Hematopoietic multipotent progenitor cell treated with erythropoietin and hydrocortisone succinate and interleukin-3 and kit ligand, for 15 days (in vitro differentiated cells): ENCODE data around the gene IRF1.
A peak's percentile ranks its signal among the peaks of the same experiment; 100 is the strongest.

Experiments used
- DNase-seq: peaks from one replicate; pipeline ENCODE4 v3.0.0-alpha.2; 2015; ENCODE audit warnings: low spot score

The IRF1 gene

DNA sequence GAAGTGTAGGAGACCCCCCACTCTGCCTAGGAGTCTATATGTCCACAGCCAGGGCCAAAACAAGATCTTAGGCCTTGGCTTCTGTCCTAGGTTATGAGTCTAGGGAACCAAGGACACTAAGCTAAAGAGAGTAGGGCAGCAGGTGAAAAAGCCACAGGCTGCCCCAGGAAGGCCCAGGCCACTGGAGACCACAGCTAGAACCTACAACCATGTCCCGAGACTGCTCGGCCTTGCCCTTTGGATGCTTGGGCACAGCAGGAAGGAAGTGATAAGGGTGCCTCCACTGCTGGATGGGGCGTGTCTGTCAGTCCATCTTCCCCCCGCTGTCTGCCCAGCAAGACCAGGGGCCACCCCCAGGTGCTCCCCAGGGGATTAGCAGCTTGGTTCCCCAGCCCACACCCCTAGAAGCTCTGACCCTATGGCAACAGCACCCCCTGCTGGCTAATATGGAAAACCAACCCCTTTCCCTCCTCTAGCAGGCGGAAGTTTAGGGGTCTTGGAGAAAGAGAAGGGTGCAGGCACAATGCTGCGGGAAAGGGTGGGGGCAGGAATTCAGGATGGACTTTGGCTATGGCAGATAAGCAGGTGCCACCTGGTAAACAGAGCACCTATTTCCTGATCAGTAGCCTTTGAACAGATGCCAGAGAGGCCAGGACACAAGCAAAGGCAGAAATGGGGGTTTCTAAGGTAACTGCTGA, 10.5 kb upstream of the IRF1 start:
- peak; percentile 88 for DNase-seq

DNA sequence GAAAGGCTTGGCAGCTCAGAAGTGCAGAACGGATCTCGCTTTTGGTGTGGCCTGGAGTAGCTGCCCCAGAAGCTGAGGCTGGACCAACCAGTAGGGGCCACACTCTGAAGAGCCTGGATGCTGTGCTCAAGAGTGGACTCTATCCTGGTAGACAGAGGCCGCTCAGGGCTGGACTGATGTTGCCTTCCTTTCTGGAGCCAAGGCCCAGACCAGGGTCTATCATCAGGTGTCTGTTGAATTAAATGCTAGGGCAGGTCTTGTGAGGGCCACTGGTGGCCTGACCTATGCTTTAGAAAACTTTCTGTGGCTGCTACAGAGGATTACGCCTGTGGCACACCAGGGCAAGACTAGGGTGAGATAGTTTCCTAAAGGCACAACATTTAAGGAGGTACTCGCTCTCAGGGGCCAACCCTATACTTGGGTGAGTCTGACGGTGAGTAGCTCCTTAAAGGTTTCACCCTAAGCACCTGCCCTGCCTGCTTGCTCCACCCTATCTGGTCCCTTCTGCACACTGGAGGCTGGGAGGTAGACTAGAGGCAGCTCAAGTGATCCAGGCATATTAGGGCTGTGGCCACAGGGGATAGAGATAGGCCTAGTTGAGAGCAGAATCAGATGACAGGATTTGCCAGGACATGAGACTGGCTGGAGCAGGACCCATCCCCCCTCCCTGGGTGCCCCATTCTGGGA, 9.8 kb upstream of the IRF1 start:
- no peak for DNase-seq

DNA sequence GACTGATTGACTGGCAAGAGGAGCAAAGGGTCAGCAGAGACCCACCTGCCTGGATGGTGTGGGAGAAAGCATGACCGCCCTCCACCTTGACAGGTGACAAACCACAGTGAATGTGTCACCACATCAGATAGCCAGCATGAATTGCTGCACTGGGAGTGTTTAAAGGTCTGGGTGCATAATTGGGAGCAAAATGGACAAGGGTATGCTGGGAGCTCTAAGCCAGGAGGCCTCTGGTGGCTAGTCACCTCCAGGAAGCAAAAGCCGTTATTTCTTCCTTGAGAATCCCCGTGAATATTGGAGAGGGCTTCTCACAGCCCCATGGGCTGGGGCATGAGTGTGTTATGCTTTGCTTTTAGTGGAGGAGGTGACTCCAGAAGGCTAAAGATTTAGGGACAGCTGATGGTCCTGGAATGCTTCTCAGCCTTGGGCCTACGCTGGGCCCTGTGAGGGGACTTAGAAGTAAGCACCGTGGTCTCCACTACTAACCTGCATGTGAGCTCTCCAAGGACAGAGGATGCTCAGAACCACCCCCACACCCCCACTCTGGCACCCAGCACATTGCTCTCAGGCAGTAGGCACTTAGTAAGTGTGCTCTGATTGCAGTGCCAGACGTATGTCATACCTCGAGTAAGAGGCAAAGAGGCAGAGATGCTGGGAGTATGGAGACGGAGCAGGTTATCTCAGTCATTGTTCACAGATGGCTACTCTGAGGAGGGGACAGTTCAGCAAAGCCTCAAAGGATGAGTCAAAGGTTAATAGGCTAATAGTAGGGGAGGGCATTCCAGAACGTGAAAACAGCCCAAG, 9.1 kb upstream of the IRF1 start:
- DNase-seq, result no peak

DNA sequence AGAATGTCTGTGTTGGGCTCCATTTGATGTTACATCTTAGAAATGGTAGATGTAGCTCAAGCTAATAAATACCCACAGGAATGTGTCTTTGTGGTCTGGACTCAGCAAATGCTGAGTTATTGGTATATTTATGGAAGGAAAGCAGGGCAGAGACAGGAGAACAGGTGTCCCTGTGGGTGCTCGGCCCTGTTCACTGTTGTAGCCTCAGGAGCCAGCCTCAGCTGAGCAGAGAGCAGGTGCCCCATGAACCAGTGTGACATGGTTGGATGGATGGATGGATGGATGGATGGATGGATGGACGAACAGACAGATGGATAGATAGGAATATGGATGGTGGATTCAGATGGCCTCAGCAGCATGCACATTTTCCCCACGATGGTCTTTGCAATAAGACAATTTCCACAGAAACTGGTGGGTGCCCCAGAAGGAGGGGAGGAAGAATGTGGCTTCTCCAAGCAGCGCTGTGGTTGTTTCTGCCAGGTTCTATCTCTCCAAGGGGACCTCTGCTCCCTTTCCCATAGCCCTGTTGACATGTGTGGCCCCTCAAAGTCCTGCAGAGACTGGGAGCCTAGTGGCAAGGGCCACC, 8.2 kb upstream of the IRF1 start:
- DNase-seq, result no peak

DNA sequence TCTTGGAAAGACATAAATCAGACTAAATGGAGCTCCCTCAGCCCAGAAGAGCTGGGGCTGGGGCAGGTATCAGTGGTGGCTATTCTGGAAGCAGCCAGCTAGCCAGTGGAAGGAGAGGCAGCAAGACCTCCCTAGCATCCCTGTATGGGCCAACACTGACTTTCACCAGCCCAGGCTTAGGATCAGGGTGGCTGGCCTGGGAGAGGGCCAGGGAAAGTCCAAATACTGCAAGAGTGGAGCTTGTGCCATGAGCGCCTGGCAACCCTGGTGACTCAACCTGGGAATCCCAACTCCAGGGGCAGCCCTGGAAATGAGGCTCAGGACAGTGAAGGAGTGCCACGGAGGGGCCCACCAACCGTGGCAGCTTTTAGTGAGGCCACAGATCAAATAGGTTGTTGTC, 7.6 kb upstream of the IRF1 start:
- no peak for DNase-seq

DNA sequence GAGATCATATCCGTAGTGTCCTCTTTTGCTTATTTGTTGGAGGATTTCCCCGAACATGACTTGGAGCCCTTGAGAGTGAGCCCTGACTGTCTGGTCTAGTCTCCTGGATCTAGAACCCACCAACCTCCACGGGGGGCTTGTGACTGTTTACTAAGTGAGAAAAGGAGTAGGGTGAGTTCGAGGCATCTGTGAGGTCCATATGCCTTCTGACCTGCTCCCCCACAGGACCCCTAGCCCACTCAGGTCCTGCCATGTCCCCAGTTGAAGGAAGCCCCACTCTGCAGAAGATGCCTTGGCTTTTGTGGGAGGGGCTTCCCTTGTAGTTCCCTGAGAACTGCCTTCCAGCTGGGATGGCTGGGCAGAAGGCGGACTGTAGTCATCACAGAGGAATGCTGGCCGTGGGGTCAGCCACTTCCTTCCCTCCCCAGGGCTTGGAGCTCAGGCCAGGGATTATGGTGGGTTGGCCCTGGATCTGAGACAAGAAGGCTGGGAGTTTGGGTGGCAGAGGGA, 7.0 kb upstream of the IRF1 start:
- no peak for DNase-seq

DNA sequence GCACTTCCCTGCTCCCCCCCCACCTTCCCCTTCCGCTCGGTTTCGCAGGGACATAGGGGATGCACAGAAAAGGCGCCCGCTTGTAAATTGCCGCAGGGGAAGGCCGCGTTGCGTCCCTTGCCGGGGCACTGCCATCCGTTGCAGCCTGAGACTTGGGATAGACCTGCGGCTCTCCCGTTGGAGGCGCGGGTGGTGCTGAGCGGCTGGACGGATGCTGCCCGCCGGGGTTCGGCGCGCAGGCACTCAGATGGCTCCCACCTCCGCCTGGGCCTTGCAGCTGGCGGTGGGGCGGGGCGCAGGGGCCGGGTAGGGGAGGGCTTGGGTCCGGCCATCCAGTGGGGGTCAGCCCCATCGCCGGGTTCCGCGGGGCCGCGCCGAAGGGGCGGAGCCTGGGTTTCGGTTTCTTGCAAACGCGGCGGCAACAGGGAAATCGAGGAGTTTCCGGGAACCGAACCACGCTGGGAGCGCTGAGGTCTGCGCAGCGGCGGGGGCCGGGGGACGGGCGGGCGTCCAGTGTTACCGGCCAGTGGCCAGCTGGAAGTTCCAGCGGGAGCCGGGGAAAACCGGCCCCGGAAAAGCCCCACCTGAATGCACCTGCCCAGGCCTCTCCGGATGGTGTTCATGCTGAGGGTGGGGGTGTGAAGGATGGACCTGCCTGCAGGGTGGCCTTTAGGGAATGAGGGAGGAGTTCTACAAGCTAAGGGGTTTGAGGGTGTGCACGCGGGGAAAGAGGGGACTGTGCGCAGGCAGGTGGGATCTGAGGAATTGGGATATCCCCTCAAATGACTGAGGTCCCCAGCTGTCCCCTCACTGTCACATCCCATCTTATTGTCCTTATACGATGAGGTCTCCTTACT, 6.3 kb upstream of the IRF1 start:
- peak; percentile 48 for DNase-seq

DNA sequence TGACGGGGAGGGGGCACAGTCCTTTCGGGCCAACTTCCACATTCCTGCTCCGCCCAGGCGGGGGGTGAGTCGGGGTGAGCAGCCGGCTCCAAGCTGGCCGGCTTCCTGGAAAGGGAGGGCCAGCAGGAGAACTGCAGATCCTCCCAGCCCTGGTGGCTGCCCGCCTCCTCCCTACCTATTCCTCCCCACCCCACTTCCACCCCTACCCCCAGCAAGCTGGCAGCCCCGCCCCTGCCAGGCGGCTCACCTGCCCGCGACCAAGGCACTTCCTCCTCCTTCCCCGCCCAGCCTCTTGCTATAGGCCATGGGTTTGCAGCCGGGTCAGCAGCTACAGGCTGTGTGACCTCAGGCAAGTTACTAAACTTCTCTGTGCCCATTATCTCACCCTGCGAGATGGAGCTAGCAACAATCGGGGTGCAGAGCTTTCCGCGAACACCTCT, 5.6 kb upstream of the IRF1 start:
- peak; percentile 57 for DNase-seq

DNA sequence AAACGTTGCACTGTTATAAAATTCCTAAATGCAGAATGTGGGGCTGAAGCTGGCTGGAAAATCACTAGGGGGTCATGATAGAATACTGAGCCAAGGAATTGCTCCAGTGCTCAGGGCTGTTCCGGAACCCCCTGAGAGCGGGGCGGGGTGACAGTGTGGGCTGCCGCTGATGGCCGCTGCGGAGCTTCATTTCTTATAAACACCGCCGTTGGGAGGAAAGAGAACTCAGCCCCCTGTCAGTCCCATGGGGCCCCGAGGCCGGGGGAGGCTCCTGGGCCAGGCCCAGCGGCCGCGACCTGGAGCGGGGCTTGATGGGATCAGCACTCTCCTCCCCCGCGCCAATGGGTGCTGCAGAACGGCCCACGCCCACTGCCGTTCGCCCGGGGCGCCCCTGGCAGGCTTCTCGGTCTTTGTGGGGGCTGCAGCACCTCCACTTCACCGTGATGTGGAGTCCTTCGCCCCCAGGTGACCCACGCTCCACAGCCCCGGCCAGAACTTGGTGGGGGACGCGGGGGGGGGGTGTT, 5.2 kb upstream of the IRF1 start:
- peak; percentile 66 for DNase-seq

DNA sequence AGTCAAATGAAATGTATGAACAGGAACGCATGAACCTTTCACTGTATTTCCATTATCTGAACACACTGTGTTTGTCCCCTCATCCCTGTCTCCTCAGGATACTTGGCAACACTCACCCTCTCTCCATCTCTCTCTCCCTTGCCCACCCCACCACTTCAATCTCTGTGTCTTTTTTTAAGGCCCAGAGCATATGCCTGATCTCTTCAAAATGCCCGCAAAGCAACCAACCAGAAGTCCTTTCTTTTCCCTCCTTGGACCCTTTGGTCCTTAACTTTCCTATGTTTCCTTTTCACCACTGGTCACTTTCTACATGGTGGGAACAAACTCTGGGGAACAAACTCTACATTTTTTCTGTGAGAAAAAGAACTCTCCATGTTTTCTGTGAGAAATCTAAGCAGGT, 3.2 kb upstream of the IRF1 start:
- no peak for DNase-seq

DNA sequence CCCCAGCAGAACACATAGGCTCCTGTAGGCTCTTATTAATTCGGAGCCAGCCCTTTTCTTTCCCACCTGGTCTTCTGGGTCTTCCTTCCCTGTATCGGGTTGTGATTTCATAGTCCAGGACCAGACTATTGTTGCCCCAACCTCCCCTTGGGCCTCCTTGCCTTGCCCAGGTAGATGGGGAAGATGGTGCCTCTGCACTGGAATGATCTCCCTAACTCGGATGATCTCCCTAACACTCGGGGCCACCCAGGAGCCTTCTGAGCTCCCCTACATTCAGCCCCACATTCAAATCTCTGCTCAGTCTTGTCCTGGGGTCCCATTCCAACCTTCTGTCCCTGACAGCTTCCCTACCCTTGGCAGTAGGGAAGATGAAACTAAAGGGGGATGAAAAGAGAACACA, 2.7 kb upstream of the IRF1 start:
- no peak for DNase-seq

DNA sequence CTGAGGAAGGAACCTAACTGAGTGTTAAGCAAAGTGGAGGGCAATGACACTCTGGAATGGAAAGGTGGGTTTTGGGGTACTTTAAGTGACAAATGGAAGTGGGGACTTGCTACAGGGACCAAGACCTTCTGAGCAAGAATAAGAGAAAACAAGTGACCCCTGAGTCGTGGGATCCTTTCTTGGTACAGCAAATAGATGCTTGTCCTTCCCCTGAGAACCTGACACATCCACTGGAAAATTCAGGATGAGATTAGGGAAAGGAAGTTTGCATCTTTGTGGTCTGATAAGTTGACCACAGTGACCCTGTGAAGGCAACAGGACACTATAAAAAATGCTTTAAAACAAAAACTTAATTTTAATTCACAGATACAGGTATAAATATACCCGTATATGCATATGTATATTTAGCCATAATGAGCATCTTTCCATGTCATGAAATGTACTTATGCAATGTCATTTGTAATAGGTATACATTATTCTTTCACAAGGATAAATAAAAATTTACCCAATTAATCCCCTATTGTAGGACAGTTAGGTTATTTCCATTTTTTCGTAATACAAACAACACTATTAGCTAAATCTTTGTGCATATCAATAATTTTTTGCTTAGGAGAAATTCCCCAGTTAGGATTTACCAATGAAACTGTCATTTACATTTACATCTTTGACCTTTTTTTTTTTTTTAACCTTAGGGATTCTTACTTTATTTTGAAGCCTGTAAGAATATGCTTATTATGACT, 2.0 kb upstream of the IRF1 start:
- DNase-seq, result no peak

DNA sequence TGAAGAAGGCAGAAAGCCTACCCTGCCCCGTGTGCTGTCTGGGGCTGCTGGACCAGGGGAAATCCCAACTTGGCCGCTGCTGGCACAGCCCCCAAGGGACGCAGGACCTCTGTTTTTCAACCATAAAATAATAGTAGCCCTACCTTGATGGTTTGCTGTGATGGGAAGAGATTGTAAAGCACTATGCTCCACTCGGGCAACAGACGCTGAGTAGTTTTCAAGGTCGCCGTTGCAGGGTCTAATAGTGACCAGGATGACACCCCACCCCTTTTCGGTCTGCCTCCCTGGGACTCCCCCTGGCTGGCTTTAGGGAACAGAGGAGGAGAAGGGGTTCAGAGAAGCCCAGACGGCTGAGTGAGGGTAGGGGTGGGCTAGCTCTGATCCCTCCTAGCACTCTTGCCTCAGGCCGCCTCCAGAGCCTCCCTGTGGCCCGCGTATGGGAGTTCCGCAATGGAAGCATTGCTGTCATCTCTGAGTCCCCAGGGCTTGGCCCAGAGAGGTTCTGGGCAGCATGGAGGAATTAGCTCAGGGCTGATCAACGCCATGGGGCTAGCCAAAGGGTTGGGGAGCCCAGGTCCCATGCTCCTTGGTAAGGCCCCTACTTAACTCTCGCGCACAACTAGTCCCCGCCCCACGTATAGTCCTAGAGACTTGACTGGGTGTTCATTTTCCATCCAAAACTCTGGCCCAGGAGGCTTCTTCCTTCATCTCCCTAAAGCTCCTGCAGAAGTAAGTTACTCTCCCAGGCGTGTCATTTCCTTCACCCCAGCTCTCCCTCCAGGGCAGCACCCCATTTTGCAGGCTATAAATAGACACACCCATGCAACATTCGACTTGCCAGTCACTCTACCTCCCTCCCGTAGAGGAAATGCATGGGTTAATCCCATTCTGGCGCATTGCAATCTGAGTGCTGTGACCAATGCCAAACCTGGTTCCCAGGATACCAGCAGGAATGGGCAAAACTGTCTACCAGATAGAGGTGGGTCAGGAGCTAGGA, 1.1 kb upstream of the IRF1 start:
- DNase-seq, result peak; percentile 54

DNA sequence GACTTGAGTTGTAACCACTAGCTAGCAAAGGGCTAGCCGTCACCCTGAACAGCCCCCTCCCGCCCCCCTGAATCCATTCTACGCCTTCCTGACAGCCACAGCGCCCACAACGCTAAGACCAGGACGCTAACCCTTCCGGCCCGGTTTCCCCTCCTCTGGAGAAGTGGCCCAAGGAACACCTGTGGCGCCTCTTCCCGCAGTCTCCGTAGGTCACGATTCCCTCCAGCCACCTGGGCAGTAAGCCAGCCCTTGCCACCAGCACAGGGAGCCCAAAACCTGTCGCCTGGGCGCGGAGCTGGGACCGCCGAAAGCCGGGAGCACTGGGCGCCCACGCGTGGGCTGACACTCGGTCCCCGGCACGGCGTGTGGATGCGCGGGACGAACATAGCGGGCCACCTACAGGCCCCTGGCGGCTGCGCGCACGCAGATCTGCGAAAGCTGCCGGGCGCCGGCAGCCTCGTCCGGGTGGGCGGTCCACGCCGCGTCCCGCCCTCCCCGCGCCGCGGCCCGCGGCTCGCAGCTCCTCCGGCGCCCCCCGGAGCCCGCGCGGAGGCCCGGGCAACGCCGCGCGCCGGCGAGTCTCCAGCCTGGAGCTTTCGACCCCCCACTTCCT, 596 bp downstream of the IRF1 start:
- peak; percentile 63 for DNase-seq

DNA sequence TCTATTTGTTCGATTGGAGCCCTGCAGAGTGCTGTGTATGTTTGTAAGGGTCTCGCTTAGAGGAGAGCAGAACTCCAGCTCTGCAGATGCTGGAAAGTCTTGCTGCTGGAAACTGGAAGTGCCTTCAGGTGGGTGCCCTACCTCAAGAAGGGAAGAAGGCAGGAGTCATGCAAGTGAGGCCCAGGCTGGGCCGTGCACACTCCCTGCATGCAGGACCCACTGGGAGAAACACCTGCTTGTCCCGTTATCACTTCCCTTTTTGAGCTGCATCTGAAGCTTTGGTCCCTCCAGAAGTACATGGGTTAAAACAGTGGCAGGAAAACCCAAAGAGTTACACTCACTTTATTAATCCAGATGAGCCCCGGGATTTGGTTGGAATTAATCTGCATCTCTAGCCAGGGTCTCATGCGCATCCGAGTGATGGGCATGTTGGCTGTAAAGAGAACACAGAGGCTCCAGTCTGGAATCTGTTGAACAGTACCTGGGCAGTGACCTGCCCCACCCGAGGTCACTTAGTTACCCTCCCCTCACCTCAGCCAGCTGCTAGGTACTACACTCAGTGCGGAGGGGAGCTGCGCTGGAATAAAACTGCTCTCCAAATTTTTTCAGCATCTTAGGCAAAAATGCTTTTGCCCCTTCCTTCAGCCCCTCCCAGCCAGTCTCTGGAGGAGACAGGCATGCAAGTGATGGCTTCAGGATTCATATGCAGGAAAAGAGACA, 1.4 kb downstream of the IRF1 start:
- DNase-seq, result no peak

DNA sequence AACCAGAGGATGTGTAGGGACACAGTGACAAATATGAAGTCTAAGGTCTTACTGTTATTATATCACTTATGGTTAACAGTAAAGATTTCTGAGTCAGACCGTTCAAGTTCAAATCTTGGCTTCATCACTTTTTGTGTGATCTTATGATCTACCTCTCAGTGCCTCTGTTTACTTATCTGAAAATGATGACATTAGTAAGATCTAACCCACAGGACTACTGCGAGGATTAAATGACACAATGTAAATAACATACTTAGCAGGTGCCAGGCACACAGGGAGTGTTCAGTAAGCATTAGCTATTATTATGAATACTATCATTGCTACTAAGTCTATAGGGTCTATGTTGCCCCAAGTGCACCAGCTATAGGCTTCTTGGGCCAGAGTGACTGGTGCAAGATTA, 2.0 kb downstream of the IRF1 start:
- no peak for DNase-seq

DNA sequence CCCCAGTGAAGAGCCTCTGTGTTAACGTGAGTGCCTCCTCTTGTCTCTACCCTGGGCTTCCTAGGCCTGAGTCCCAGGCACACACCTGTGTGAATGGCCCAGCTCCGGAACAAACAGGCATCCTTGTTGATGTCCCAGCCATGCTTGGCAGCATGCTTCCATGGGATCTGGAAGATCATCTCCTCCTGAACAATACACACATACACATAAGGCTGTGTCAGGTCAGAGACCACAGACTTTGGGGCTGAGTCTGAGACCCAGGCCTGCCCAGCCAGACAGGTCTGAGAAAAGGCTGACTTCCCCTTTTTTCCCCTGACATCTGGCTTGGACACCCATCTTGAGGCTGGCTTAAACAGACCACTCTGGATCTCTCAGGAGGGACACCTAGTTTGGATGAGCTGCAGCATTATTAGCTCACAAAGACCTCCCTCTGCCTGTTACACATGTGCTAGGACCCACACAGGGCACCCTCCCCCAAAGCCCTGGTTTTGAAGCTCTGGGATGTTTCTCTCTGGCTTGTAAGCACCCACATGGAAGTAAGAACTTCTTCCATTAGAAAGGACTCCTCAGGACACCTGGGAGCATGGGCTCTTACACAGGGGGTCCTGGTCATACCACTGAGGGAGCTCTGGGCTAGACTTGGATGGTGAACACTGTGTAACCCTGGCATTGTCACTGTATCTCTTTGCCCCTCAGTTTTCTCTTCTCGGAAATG, 2.6 kb downstream of the IRF1 start:
- no peak for DNase-seq

DNA sequence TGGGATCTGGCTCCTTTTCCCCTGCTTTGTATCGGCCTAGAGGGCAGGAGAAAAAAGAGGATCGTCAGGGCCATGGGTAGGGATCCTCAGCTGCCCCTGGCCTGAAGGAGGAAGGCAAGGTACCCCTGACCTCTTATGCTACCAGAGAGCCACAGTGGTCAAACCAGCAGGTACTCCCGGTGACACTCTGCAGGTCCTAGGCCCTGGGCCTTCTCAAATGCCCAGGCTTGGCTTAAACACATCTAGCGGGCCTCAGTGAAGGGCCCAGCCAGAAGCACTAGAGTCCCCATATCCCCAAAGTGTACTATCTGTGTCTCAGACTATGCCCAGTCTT, 3.5 kb downstream of the IRF1 start:
- DNase-seq, result no peak
